HepG2 (cell line): ENCODE data around the gene GRIN3A. TPM values are rescaled to one million over a fixed set of nuclear protein-coding genes. Genes with fewer than 3 reads are reported as not detected.

ENCODE experiments used
- ATAC-seq: fragments of 200-7000 bp; cut with Tn5 transposase; 3 replicates; pipeline ENCODE4 v1.9.1; 2020; ENCODE audit warnings: mild to moderate bottlenecking, moderate library complexity
- BruUV-seq: library from RNA; stranded (reverse); fragments of 400-500 nt; replicated peaks from 2 replicates; lab custom pipeline; 2021; lab: Mats Ljungman, UMichigan
- CTCF ChIA-PET: fragments of 300-600 bp; formaldehyde crosslinking; extraction: SDS; loops from one replicate; lab custom pipeline; 2021; ENCODE audit warnings: low total read pairs, inconsistent platforms, low intra/inter-chr PET ratio; lab: Yijun Ruan, JAX
- POLR2A ChIA-PET: fragments of 350-600 bp; sonication (Branson Sonifier 250); formaldehyde crosslinking; loops from one replicate; lab custom pipeline; 2020; ENCODE audit warnings: antibody characterized with exemption, inconsistent platforms; lab: Yijun Ruan, JAX
- DNase-seq: peaks from one replicate; pipeline ENCODE4 v3.0.0-alpha.2; 2015; ENCODE audit warnings: low spot score
- FAIRE-seq: peaks from 3 replicates; lab custom pipeline; 2011; peaks lifted over from hg19 to GRCh38; lab: Jason Lieb, UNC
- H2AFZ ChIP-seq: one replicate; pipeline ENCODE4 v1.6.1; 2011; ENCODE audit warnings: low read length, inconsistent platforms
- H3K27ac ChIP-seq: fragments of 300-600 bp; 3 replicates; pipeline ENCODE4 v1.8.0; 2011; ENCODE audit warnings: mixed run types, mild to moderate bottlenecking, mixed read lengths, low read length, inconsistent platforms; ENCODE audit not compliant: insufficient read depth; ENCODE audit errors: extremely low read length
- H3K27me3 ChIP-seq, 2 experiments: fragments of 200-600 bp in 1 of 2; 2 replicates in 1 of 2; 3 replicates in 1 of 2; pipeline versions ENCODE4 v1.6.0 to v1.8.0; 2011; ENCODE audit warnings: low read length in 2 of 2, mild to moderate bottlenecking in 2 of 2, moderate library complexity in 2 of 2, inconsistent platforms in 1 of 2; ENCODE audit not compliant: insufficient read depth in 2 of 2, control insufficient read depth in 1 of 2
- H3K36me3 ChIP-seq, 2 experiments: fragments of 200-600 bp in 1 of 2; replicated peaks in 1 of 2; 2 replicates in 1 of 2; 3 replicates in 1 of 2; pipeline versions ENCODE4 v1.5.1 to v1.8.0; 2011; ENCODE audit warnings: low read length in 2 of 2, inconsistent platforms in 1 of 2; ENCODE audit not compliant: insufficient read depth in 2 of 2, control insufficient read depth in 1 of 2
- H3K4me1 ChIP-seq: 2 replicates; pipeline ENCODE4 v1.5.1; 2012; ENCODE audit warnings: low read length, inconsistent platforms; ENCODE audit not compliant: insufficient read depth
- H3K4me2 ChIP-seq: 2 replicates; pipeline ENCODE4 v1.6.0; 2011; ENCODE audit warnings: low read depth, low read length, inconsistent platforms
- H3K4me3 ChIP-seq, 3 experiments: fragments of 200-600 bp in 1 of 3; sonication (generic), shearing (Covaris generic) in 1 of 3; replicated peaks in 1 of 3; 2 replicates each; pipeline ENCODE4 v1.5.1; 2011 to 2016; ENCODE audit warnings: low read length in 3 of 3, inconsistent platforms in 2 of 3, low read depth in 2 of 3, mild to moderate bottlenecking in 2 of 3, control low read depth in 1 of 3, mixed read lengths in 1 of 3; ENCODE audit not compliant: insufficient read depth in 1 of 3
- H3K79me2 ChIP-seq: one replicate; pipeline ENCODE4 v1.6.1; 2011; ENCODE audit warnings: low read length, inconsistent platforms; ENCODE audit not compliant: insufficient read depth
- H3K9ac ChIP-seq: 2 replicates; pipeline ENCODE4 v1.6.0; 2011; ENCODE audit warnings: mild to moderate bottlenecking, low read depth, low read length, inconsistent platforms; ENCODE audit not compliant: insufficient read depth
- H3K9me3 ChIP-seq: 2 replicates; pipeline ENCODE4 v1.5.1; 2012; ENCODE audit warnings: mild to moderate bottlenecking, low read length
- H4K20me1 ChIP-seq: 2 replicates; pipeline ENCODE4 v1.6.0; 2011; ENCODE audit warnings: inconsistent platforms, mild to moderate bottlenecking, low read length, moderate library complexity; ENCODE audit not compliant: insufficient read depth
- ATF7 ChIP-seq, 2 experiments: fragments of 450-650 bp in 1 of 2; sonication (generic) in 1 of 2; formaldehyde crosslinking in 1 of 2; IDR thresholded peaks; 2 replicates each; pipeline versions ENCODE4 v1.4.0 to v1.6.1; 2016 to 2020; ENCODE audit warnings: antibody characterized with exemption in 1 of 2, mild to moderate bottlenecking in 1 of 2, missing genetic modification reagents in 1 of 2
- ZNF264 ChIP-seq: sonication (generic); formaldehyde crosslinking; IDR thresholded peaks from 2 replicates; pipeline ENCODE4 v1.4.0; 2020; ENCODE audit warnings: missing genetic modification reagents
- ZNF280B ChIP-seq: sonication (generic); formaldehyde crosslinking; IDR thresholded peaks from 2 replicates; pipeline ENCODE4 v1.5.0; 2020; ENCODE audit warnings: missing genetic modification reagents, mild to moderate bottlenecking, borderline replicate concordance
- WGBS: methylation state at CpG from one replicate; pipeline ENCODE4 v1.1.6; 2017; ENCODE audit warnings: low lambda C conversion rate; 5-methylcytosine and 5-hydroxymethylcytosine counted together
- in situ Hi-C: cut with HindIII; loops from 2 replicates; pipeline ENCODE4 v1.10.0; 2017; ENCODE audit warnings: low pct_unique_long_range_greater_than_20kb; ENCODE audit not compliant: extremely low pct_ligation_motif_present
- intact Hi-C: fragments of 100-400 bp; cut with micrococcal nuclease; formaldehyde crosslinking; loops from one replicate; pipeline ENCODE4 v1.10.0; 2022; ENCODE audit not compliant: unreplicated experiment
- polyA plus RNA-seq, 8 experiments: library from polyadenylated mRNA; depleted of rRNA in 3 of 8; stranded (reverse) in 7 of 8; unstranded in 1 of 8; fragments of >200 nt; fragmentation: Illumina TruSeq in 4 of 8; extraction: Trizol in 4 of 8; gene quantifications; 2 replicates each; pipeline versions ENCODE4 v1.2.1 to v1.2.3, GENCODE V29; 2011 to 2016; ENCODE audit warnings: low read depth in 4 of 8, missing spikeins in 1 of 8, mixed read lengths in 1 of 8; ENCODE audit not compliant: insufficient read depth in 1 of 8
- total RNA-seq, 5 experiments: library from RNA; depleted of rRNA; stranded (reverse); fragments of >200 nt; fragmentation: Illumina TruSeq; extraction: Trizol; gene quantifications; 2 replicates each; pipeline ENCODE4 v1.2.3, GENCODE V29; 2016; ENCODE audit warnings: low read depth in 1 of 5

The GRIN3A gene
- total and polyA plus RNA-seq, 2 of the 13 experiments (the other 11 are each of a cell fraction or from before 2014, with no cell fraction given), result not detected

- no peak for TF ChIP-seq ZNF280B (CRISPR knock-in tag)
Measured at GRCh38 chr9:101571114-101571513, 167.3 kb downstream of the GRIN3A start (continued).

GRCh38 chr9:101569741-101570501 is 168.5 kb downstream of the GRIN3A start:
- H3K4me3 ChIP-seq, result no peak overlapping the region
- H3K36me3 ChIP-seq, result no peaks in the 10 kb centered on the region
- no peaks in the 10 kb centered on the region for H4K20me1 ChIP-seq
- ATAC-seq (no peak), DNase-seq (no peak), FAIRE-seq (no peak)
- CTCF ChIA-PET, result no interaction called here
- H3K9me3 ChIP-seq, result no peaks in the 10 kb centered on the region
- H3K79me2 ChIP-seq, result no peaks in the 10 kb centered on the region
- no peaks in the 10 kb centered on the region for H3K4me1 ChIP-seq
- WGBS, result 90% methylated on average over 5 of the region's 5 CpGs
- no peak overlapping the region for H3K27ac ChIP-seq
- intact Hi-C loops, result loop anchor here (10.0 kb wide), 1 partner anchor 455 kb away; no protein-coding TSS in a partner anchor
- no peak for TF ChIP-seq ZNF264 (CRISPR knock-in tag)
- 0 out of 2 replicates have a peak, but pooled peaks have one; percentile 16 for TF ChIP-seq ATF7 (IDR thresholded peaks at IDR 0.05)
- no peak for TF ChIP-seq ATF7 (CRISPR knock-in tag; IDR thresholded peaks at IDR 0.05)
- H3K4me2 ChIP-seq, result no peak overlapping the region
- H3K27me3 ChIP-seq, result no peaks in the 10 kb centered on the region
- in situ Hi-C loops, result no loop called here
- no peak overlapping the region for H2AFZ ChIP-seq
- no peak overlapping the region for H3K9ac ChIP-seq
- BruUV-seq, result no TSS peak
- POLR2A ChIA-PET, result no interaction called here
